Measurements from ENCODE around the gene SENP1.

The SENP1 gene

GRCh38 chr12:48032597-48032996, 73.3 kb downstream of the SENP1 start:
- DNase-seq, result no peak

- DNase-seq, result peak; percentile 14
Observed at GRCh38 chr12:48031135-48031960, 74.5 kb downstream of the SENP1 start.

GRCh38 chr12:48030173-48030650, 75.7 kb downstream of the SENP1 start:
- peak; percentile 79 for DNase-seq

- peak; percentile 60 for DNase-seq
Observed at GRCh38 chr12:48029491-48030172, 76.2 kb downstream of the SENP1 start.

GRCh38 chr12:48028541-48029431, 77.1 kb downstream of the SENP1 start:
- DNase-seq, result peak; percentile 45

- DNase-seq, result peak; percentile 40
Observed at GRCh38 chr12:48027183-48028002, 78.5 kb downstream of the SENP1 start.

GRCh38 chr12:48026060-48026827, 79.6 kb downstream of the SENP1 start:
- no peak for DNase-seq

- DNase-seq, result no peak
Observed at GRCh38 chr12:48025281-48025680, 80.6 kb downstream of the SENP1 start.

- DNase-seq, result no peak
Observed at GRCh38 chr12:48024735-48025134, 81.1 kb downstream of the SENP1 start.

- peak; percentile 90 for DNase-seq
Observed at GRCh38 chr12:48023386-48023785, 82.5 kb downstream of the SENP1 start.

- DNase-seq, result peak; percentile 90
Observed at GRCh38 chr12:48022676-48023385, 83.0 kb downstream of the SENP1 start.

- DNase-seq, result no peak
Observed at GRCh38 chr12:48022180-48022521, 83.7 kb downstream of the SENP1 start.

GRCh38 chr12:48021485-48022179, 84.2 kb downstream of the SENP1 start:
- peak; percentile 99 for DNase-seq

- DNase-seq, result no peak
Observed at GRCh38 chr12:48019639-48020265, 86.1 kb downstream of the SENP1 start.

- no peak for DNase-seq
Observed at GRCh38 chr12:48018618-48018995, 87.3 kb downstream of the SENP1 start.

GRCh38 chr12:48017921-48018617, 87.8 kb downstream of the SENP1 start:
- DNase-seq, result no peak

GRCh38 chr12:48017496-48017895, 88.4 kb downstream of the SENP1 start:
- peak; percentile 64 for DNase-seq

GRCh38 chr12:48016373-48017020, 89.4 kb downstream of the SENP1 start:
- DNase-seq, result no peak

GRCh38 chr12:48015954-48016353, 89.9 kb downstream of the SENP1 start:
- no peak for DNase-seq
